Upper lobe of left lung (tissue), 6 donors: ENCODE data around the gene PBRM1. TPM values are rescaled to one million over a fixed set of nuclear protein-coding genes. Genes with fewer than 3 reads are reported as not detected.

Experiments
- ATAC-seq, 2 donors: fragments of 200-7000 bp; cut with Tn5 transposase; one replicate each; pipeline ENCODE4 v1.9.1; 2022; ENCODE audit warnings: mild to moderate bottlenecking in 2 of 2, moderate library complexity in 2 of 2; ENCODE audit not compliant: low FRiP score in 2 of 2
- DNase-seq, 2 donors: peaks; one replicate each; pipeline ENCODE4 v3.0.0-alpha.2; 2019 to 2020
- H3K27ac ChIP-seq, 4 donors: fragments of 200-600 bp; sonication (generic); one replicate each; pipeline ENCODE4 v1.5.1; 2016 to 2019
- H3K27me3 ChIP-seq, 4 donors: fragments of 200-600 bp; sonication (generic); one replicate each; pipeline ENCODE4 v1.5.1; 2017 to 2019
- H3K36me3 ChIP-seq, 4 donors: fragments of 200-600 bp; sonication (generic); one replicate each; pipeline ENCODE4 v1.5.1; 2016 to 2019
- H3K4me1 ChIP-seq, 4 donors: fragments of 200-600 bp; sonication (generic); one replicate each; pipeline ENCODE4 v1.5.1; 2018 to 2019
- H3K4me3 ChIP-seq, 4 donors: fragments of 200-600 bp; sonication (generic); one replicate each; pipeline ENCODE4 v1.5.1; 2017 to 2019; ENCODE audit warnings: mild to moderate bottlenecking in 2 of 4, moderate library complexity in 1 of 4
- H3K9me3 ChIP-seq, 4 donors: fragments of 200-600 bp; sonication (generic); one replicate each; pipeline ENCODE4 v1.5.1; 2018 to 2019
- CTCF ChIP-seq, 6 experiments: fragments of 450-650 bp in 4 of 6; fragments of 200-600 bp in 2 of 6; sonication (generic) in 2 of 6; IDR thresholded peaks; one replicate each; pipeline ENCODE4 v1.5.1; 2016 to 2019; ENCODE audit warnings: antibody characterized with exemption in 6 of 6
- EP300 ChIP-seq, 4 donors: sonication (generic); formaldehyde crosslinking; IDR thresholded peaks; one replicate each; pipeline ENCODE4 v1.5.1; 2017; ENCODE audit warnings: antibody characterized with exemption in 4 of 4, control low read depth in 2 of 4
- POLR2A ChIP-seq, 4 donors: fragments of 450-650 bp; IDR thresholded peaks; one replicate each; pipeline ENCODE4 v1.5.1; 2016 to 2017; ENCODE audit warnings: antibody characterized with exemption in 4 of 4, mild to moderate bottlenecking in 2 of 4
- POLR2AphosphoS5 ChIP-seq, 2 donors: sonication (generic); formaldehyde crosslinking; IDR thresholded peaks; one replicate each; pipeline ENCODE4 v1.5.1; 2017; ENCODE audit warnings: antibody characterized with exemption in 2 of 2
- WGBS, 2 donors: methylation state at CpG; one replicate each; pipeline ENCODE4 v1.1.5; 2017 to 2018; 5-methylcytosine and 5-hydroxymethylcytosine counted together
- total RNA-seq, 6 donors: library from RNA; depleted of rRNA in 4 of 6; stranded (reverse); fragments of >200 nt in 4 of 6; gene quantifications; one replicate each; pipeline versions ENCODE4 v1.1.0 to v1.2.1, GENCODE V29; 2016 to 2021
- donor health status: DM: no; HTN: no; CAD: no; lungs with moderate emphysema.
- donor health status: DM: no; HTN: yes; CAD: no; lungs with severe emphysema.

The PBRM1 gene
- total RNA-seq, 6 donors from 2014 or later, result 60.9 to 151 (median 81.6) TPM

GRCh38 chr3:52544937-52545336 lies 140.8 kb downstream of the PBRM1 start:
- Histone ChIP-seq H3K27ac (peak overlapping the region in 1 of 4 donors; percentile 53), H3K36me3 (peaks cover 10 to 59% (median 29%) of the 10 kb centered on the region in 4 donors), H3K9me3 (no peaks in the 10 kb centered on the region), H3K27me3 (no peaks in the 10 kb centered on the region), H3K4me1 (peaks cover 5 to 7% (median 7%) of the 10 kb centered on the region in 4 donors), H3K4me3 (no peak overlapping the region)
- DNase-seq (no peak), ATAC-seq (peak in 1 of 2 donors; percentile 78)
- 76 to 87% methylated on average over 4 of the region's 4 CpGs for WGBS, 2 donors
- TF ChIP-seq CTCF (IDR thresholded peaks at IDR 0.05) (no peak), POLR2A (IDR thresholded peaks at IDR 0.05) (no peak), POLR2AphosphoS5 (IDR thresholded peaks at IDR 0.05) (no peak), EP300 (IDR thresholded peaks at IDR 0.05) (no peak)

GRCh38 chr3:52541050-52541449 lies 144.7 kb downstream of the PBRM1 start:
- TF ChIP-seq POLR2A (IDR thresholded peaks at IDR 0.05) (no peak), POLR2AphosphoS5 (IDR thresholded peaks at IDR 0.05) (no peak)
- H3K4me3 ChIP-seq, result no peak overlapping the region
- WGBS, 2 donors, result 72 to 76% methylated on average over 2 of the region's 2 CpGs
- no peak overlapping the region for H3K27ac ChIP-seq
- no peak for DNase-seq
- H3K9me3 ChIP-seq, result no peaks in the 10 kb centered on the region
- H3K27me3 ChIP-seq, result no peaks in the 10 kb centered on the region
- peaks cover 0 to 20% (median 3%) of the 10 kb centered on the region in 4 donors for H3K36me3 ChIP-seq
- peaks cover 31 to 41% (median 35%) of the 10 kb centered on the region in 4 donors for H3K4me1 ChIP-seq
- ATAC-seq, result no peak

GRCh38 chr3:52539010-52539653 lies 146.6 kb downstream of the PBRM1 start:
- Histone ChIP-seq H3K4me1 (peaks cover 36 to 56% (median 49%) of the 10 kb centered on the region in 4 donors), H3K27me3 (no peaks in the 10 kb centered on the region), H3K27ac (peak overlapping the region in 3 of 4 donors; percentile 33 to 90 (median 37)), H3K9me3 (no peaks in the 10 kb centered on the region), H3K36me3 (peaks cover 0 to 9% (median 3%) of the 10 kb centered on the region in 4 donors), H3K4me3 (peak overlapping the region in 1 of 4 donors; percentile 74)
- DNase-seq, result no peak
- TF ChIP-seq POLR2A (IDR thresholded peaks at IDR 0.05) (no peak), EP300 (IDR thresholded peaks at IDR 0.05) (no peak), POLR2AphosphoS5 (IDR thresholded peaks at IDR 0.05) (no peak)
- ATAC-seq, result no peak
- WGBS, 2 donors, result 67 to 73% methylated on average over 5 of the region's 5 CpGs

- peak overlapping the region; percentile 89 to 90 (median 90) for H3K27ac ChIP-seq
- H3K4me3 ChIP-seq, result peak overlapping the region in 3 of 4 donors; percentile 74 to 76 (median 75)
- no peak for DNase-seq
- no peaks in the 10 kb centered on the region for H3K9me3 ChIP-seq
- ATAC-seq, result no peak
- H3K27me3 ChIP-seq, result no peaks in the 10 kb centered on the region
- TF ChIP-seq CTCF (IDR thresholded peaks at IDR 0.05) (no peak), POLR2A (IDR thresholded peaks at IDR 0.05) (no peak), POLR2AphosphoS5 (IDR thresholded peaks at IDR 0.05) (no peak), EP300 (IDR thresholded peaks at IDR 0.05) (no peak)
- peaks cover 39 to 66% (median 54%) of the 10 kb centered on the region in 4 donors for H3K4me1 ChIP-seq
- H3K36me3 ChIP-seq, result peaks cover 0 to 9% (median 3%) of the 10 kb centered on the region in 4 donors
- 72 to 73% methylated on average over 7 of the region's 7 CpGs for WGBS, 2 donors
These were observed 147.8 kb downstream of the PBRM1 start for GRCh38 chr3:52537726-52538421.

- TF ChIP-seq POLR2AphosphoS5 (IDR thresholded peaks at IDR 0.05), result peak in 1 of 2 donors; percentile 41
- no peak for TF ChIP-seq EP300 (IDR thresholded peaks at IDR 0.05)
- no peak for ATAC-seq
- Histone ChIP-seq H3K27me3 (no peaks in the 10 kb centered on the region), H3K4me1 (peaks cover 46 to 73% (median 60%) of the 10 kb centered on the region in 4 donors), H3K4me3 (peak overlapping the region; percentile 74 to 84 (median 76)), H3K36me3 (peaks cover 0 to 9% (median 3%) of the 10 kb centered on the region in 4 donors), H3K27ac (peak overlapping the region; percentile 89 to 90 (median 90)), H3K9me3 (no peaks in the 10 kb centered on the region)
- 1 to 3% methylated on average over 5 to 6 of the region's 6 CpGs for WGBS, 2 donors
- DNase-seq, result no peak
These were observed 148.5 kb downstream of the PBRM1 start for GRCh38 chr3:52537165-52537620.
